AG09319 (cell line): Measurements from ENCODE around the gene KCNN3.

Source experiments
- DNase-seq: peaks from one replicate; pipeline ENCODE4 v3.0.0-alpha.2; 2010; ENCODE audit warnings: low read depth; ENCODE audit errors: extremely low read depth
- TF ChIP-seq, protein P1 (sequence below): IDR thresholded peaks from 2 replicates; pipeline ENCODE4 v1.5.1; 2011; ENCODE audit warnings: low read depth, mild to moderate bottlenecking, inconsistent platforms, low read length, moderate library complexity

Gene KCNN3

DNA sequence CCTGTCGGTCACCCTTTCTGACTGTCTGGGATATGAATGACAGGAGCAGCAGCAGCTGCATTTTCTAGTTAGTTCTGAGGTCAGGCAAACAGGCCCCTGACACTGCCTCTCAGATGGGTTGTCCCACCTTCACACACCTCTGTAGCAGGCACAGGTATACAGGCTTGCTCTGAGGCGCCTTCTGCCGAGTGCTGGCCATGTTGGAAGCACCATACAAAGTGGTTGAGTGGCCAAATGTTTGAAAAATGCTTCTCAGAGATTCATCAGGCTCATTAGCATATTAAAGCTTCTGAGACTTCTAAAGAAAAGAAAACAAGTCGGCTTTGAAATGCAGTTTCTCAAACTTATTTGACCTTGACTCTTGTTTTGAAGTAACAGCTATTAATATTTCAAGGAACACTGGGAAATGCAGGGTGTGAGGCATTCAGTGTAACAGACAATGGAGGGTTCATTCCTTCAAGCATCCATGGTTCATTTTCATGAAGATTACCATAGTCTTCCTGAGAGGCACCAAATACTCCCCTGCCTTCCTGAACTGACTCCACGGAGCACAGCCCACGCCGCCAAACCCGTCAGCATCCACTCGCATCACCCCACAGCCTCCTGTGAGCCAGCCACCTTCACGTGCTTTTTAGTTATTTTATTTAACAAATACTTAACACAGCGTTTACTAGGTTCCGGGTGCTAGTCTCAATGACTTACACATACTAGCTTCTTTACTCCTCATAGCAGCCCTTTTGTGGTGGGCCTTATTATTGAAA lies 81.8 kb downstream of the KCNN3 start:
- DNase-seq: no peak
- TF ChIP-seq, protein P1, sequence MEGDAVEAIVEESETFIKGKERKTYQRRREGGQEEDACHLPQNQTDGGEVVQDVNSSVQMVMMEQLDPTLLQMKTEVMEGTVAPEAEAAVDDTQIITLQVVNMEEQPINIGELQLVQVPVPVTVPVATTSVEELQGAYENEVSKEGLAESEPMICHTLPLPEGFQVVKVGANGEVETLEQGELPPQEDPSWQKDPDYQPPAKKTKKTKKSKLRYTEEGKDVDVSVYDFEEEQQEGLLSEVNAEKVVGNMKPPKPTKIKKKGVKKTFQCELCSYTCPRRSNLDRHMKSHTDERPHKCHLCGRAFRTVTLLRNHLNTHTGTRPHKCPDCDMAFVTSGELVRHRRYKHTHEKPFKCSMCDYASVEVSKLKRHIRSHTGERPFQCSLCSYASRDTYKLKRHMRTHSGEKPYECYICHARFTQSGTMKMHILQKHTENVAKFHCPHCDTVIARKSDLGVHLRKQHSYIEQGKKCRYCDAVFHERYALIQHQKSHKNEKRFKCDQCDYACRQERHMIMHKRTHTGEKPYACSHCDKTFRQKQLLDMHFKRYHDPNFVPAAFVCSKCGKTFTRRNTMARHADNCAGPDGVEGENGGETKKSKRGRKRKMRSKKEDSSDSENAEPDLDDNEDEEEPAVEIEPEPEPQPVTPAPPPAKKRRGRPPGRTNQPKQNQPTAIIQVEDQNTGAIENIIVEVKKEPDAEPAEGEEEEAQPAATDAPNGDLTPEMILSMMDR: no peak

DNA sequence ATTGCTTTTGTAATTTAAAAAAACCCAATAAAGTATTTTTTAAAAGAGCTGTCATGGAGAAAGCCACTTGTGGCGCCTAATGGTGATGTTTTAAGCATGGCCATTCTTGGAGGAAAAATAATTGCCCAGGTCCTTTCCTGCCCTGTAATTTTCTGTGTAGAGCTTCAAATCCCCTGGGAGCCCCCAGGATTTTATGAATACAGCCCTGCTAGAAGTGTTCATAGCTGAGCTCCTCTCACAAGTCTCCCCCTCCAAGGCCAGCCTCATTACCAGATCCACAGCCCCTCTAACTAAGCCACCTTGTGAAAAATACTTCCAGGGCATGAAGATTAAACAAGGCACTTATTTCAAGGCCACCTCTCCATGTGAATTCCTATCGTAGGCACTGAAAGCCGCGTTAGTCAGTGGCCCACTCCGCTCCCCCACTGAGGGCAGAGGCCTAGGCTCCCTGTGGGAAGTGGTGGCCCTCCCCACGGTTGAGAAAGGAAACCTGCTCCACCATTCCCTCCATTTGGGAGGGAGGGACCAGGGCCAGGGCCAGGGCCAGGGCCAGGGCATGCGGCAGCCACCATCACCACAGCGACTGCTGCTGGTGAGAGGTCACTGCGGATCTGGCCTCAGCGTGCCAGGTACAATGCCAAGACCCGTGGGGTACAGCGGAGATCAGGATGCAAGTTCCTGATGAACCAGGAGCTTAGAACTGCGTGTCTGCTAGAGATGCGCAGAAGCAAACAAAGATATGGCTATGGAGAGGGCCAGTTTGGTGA lies 83.1 kb downstream of the KCNN3 start:
- TF ChIP-seq, protein P1: no peak
- no peak for DNase-seq

DNA sequence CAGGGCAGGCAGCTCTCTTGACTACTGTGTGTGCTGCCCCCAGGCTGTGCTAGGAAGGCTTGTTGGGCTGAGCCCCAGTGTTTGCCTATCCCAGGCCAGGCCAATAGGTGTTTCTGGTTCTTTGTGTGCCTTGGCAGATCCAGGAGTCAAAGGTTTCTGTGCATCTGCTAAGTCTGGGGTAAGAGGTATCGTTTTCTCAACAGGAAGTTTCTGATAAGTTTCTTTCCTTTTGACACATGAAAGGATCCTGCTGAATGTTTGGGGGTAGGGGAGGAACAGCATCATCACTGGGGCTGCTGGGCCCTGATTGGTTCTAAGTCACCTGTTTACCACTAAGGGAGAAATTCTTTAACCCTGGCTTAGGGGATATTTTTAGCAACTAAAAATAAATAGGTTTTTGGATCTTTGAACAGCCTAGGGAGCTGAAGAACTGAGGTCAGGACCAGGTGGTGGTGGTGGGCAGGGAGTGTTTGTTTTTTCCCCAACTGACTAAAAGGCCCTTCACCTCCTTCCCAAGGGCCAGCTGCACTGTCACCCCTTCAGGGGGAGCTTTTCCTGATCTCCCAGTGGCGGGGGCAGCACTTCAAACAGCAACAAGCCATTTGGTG lies 85.1 kb downstream of the KCNN3 start:
- no peak for DNase-seq
- TF ChIP-seq, protein P1: no peak

DNA sequence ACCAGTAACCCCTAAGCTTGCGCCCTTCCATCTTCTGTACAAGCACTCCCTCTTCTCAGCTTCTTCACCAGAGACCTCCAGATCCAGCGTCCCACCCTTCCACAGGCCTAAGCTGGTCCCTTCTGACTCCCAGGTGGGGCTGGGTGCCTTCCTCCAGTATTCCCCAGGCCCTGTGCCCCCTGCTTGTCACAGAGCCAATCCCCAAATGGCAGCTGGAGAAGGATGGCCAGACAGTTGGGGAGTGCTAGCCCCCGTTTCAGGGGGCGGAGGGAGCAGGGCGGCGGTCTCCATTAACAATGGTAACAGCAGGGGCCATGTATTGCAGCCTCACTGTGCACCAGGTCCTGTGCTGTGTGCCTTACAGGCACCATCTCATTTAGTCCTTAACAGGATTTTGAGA lies 85.7 kb downstream of the KCNN3 start:
- no peak for DNase-seq
- TF ChIP-seq, protein P1: no peak

DNA sequence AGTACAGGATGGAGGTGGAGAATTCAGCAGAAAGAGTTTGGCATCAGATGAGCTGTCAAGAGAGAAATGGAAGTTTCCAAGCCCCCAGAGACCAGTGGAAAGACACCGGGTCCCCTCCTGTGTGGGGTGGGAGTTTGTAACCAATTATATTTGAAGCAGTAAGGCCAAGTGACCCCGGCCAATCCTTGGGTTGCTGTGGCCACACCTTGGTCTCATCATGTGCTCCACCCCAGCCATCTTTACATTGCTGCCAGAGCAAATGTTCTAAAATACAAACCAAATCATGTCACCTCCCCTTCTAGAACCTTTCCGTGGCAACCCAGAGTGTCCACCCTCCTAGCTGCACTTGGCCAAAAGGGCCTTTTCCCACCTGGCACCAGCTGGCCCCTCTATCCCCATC lies 86.1 kb downstream of the KCNN3 start:
- TF ChIP-seq, protein P1: no peak
- DNase-seq: no peak

DNA sequence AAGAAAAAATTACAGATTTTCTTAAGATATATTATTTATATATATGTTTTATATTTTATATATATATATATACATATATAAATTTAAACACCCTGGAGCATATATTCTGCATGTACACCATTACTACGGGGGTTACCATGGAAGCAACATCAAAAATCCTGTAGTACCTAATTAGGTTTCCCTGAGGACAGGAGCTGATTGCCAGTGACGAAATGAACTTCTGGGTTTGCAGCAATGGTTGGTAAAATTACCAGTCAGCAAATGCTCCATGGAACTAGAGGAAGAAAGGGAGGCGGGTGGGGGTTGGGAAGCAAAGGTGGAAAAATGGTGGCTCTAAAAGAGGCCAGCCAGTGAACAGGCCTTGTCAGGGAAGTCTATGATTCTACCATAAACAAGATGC lies 89.5 kb downstream of the KCNN3 start:
- TF ChIP-seq, protein P1: no peak
- DNase-seq: no peak
